Measurements from ENCODE around the gene RRP1B. TPM values are rescaled to one million over a fixed set of nuclear protein-coding genes. Genes with fewer than 3 reads are reported as not detected.

RRP1B gene
- total RNA-seq, 1 experiment from 2014 or later: 26.3 TPM

DNA sequence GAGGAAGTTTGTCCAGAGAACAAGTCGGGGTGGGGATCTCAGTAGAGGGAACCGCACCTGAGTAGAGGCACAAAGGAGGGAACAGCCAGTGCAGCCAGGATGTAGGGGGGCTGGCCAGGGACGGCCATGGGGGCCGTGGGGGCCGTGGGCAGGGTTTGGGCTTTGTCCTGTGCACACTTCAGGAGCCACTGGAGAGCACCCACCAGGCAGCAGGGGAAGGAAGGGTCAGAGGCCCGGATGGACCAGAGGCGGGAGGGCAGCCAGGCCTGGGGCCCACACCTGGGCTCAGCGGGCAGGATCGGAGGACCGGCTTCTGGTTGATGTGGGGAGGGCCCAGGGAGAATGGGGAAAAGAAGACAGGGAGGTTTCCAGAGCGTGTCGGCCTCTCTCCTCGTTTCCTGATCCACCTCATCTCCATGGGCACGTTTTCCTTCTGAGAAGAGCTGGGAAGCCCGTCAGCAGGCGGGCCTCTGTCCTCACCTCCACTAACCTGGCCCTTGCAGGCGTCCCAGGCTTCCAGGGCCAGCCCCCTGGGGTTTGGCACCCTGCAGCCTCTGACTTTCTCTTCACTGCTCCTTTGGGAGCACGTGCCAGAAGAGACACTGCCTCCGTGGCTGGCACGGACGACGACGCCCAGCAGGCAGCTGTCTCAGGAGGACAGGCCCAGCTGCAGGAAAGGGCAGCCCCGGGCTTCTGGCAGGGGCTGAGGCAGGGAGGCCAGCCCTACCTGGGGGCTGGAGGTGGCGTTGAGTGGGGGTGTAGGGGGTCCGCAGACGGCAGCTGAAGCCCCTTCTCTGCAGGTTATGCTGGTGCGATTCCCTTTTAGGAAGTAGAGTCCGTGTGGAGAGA lies 42.8 kb downstream of the RRP1B start:
- Histone ChIP-seq H3K4me2 (no peak overlapping the region), H2AFZ (no peak overlapping the region), H3K9me2 (ENCODE audit: insufficient read depth) (no peaks in the 10 kb centered on the region), H3K36me3 (ENCODE audit: low read depth) (no peaks in the 10 kb centered on the region), H4K20me1 (ENCODE audit: insufficient read depth) (no peaks in the 10 kb centered on the region), H3F3A (ENCODE audit: insufficient read depth, low read depth) (no peaks in the 10 kb centered on the region), H3K4me1 (replicated peaks; ENCODE audit: insufficient read depth) (no peaks in the 10 kb centered on the region), H3K27ac (no peak overlapping the region), H3K4me3 (no peak overlapping the region), H3K9me3 (ENCODE audit: insufficient read depth, low read depth) (no peaks in the 10 kb centered on the region), H3K79me2 (ENCODE audit: low read depth) (no peaks in the 10 kb centered on the region), H3K27me3 (ENCODE audit: insufficient read depth, low read depth) (no peaks in the 10 kb centered on the region)
- BruUV-seq (replicated peaks): no TSS peak
- CTCF ChIA-PET: no interaction called here
- no peak for DNase-seq
- POLR2A ChIA-PET (ENCODE audit: unreplicated experiment): no interaction called here
- TF ChIP-seq EZH2 (IDR thresholded peaks at IDR 0.05; ENCODE audit: low read depth): no peak
- TF ChIP-seq, protein P1, sequence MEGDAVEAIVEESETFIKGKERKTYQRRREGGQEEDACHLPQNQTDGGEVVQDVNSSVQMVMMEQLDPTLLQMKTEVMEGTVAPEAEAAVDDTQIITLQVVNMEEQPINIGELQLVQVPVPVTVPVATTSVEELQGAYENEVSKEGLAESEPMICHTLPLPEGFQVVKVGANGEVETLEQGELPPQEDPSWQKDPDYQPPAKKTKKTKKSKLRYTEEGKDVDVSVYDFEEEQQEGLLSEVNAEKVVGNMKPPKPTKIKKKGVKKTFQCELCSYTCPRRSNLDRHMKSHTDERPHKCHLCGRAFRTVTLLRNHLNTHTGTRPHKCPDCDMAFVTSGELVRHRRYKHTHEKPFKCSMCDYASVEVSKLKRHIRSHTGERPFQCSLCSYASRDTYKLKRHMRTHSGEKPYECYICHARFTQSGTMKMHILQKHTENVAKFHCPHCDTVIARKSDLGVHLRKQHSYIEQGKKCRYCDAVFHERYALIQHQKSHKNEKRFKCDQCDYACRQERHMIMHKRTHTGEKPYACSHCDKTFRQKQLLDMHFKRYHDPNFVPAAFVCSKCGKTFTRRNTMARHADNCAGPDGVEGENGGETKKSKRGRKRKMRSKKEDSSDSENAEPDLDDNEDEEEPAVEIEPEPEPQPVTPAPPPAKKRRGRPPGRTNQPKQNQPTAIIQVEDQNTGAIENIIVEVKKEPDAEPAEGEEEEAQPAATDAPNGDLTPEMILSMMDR (conservative IDR thresholded peaks at IDR 0.05): no peak
- intact Hi-C loops (cut with micrococcal nuclease; ENCODE audit: unreplicated experiment): no loop called here

DNA sequence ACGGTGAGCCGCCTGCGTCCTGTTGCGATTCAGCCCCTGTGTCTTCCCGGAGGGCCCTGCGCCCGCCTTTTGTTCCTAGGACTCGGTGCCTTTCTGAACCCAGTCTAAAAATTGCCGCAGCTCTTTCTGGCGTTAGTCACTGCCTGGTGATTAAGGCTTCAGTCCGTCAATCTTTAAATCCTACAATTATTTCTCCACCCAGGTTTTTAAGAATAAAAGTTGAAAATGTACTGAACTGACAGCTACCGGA lies 43.4 kb downstream of the RRP1B start:
- Histone ChIP-seq H3K27me3 (ENCODE audit: insufficient read depth, low read depth) (no peaks in the 10 kb centered on the region), H3K79me2 (ENCODE audit: low read depth) (no peaks in the 10 kb centered on the region), H2AFZ (no peak overlapping the region), H3K9me2 (ENCODE audit: insufficient read depth) (no peaks in the 10 kb centered on the region), H3K4me3 (no peak overlapping the region), H3K4me2 (no peak overlapping the region), H3F3A (ENCODE audit: insufficient read depth, low read depth) (no peaks in the 10 kb centered on the region), H3K9me3 (ENCODE audit: insufficient read depth, low read depth) (no peaks in the 10 kb centered on the region), H3K36me3 (ENCODE audit: low read depth) (no peaks in the 10 kb centered on the region), H3K27ac (no peak overlapping the region), H3K4me1 (replicated peaks; ENCODE audit: insufficient read depth) (no peaks in the 10 kb centered on the region), H4K20me1 (ENCODE audit: insufficient read depth) (no peaks in the 10 kb centered on the region)
- POLR2A ChIA-PET (ENCODE audit: unreplicated experiment): no interaction called here
- intact Hi-C loops (cut with micrococcal nuclease; ENCODE audit: unreplicated experiment): no loop called here
- TF ChIP-seq, protein P1 (conservative IDR thresholded peaks at IDR 0.05): no peak
- TF ChIP-seq EZH2 (IDR thresholded peaks at IDR 0.05; ENCODE audit: low read depth): no peak
- DNase-seq: no peak
- CTCF ChIA-PET: no interaction called here
- no TSS peak for BruUV-seq (replicated peaks)

DNA sequence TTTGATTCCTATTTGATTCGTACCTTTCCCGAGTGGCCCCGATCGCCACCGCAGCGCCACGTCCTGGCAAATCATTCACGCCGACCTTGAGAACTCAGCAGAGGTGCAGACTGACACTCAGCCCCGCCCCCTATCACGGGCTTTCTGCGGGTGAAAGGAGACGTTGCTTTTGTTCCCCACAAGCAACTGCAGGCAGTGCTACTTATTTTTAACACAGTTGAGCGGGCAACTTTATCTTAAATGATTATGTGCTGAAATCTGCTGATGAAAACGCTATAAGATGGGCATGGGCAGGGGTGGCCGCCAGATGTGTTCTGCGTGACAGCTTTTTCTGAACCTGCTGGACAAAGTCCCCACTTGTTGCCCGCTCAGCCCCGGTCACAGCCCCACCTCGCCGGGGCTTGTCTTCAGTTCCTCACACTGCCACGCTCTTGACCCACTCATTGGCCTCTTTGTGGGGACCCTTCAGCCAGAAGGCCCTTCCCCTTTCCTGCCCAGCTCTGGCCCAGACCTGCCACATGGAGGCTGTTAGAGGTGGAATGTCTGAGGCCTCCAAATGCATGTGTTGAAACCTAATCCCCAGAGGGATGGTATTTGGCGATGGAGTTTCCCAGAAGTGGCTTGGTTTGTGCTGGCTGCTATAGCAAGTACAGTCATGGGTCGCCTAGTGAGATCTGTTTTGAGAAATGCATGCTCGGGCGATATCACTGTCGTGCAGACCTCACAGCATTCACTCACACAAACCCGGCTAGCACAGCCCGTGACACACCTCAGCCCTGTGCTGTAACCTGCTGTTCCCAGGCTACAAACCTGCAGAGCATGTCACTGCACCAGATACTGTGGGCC lies 43.9 kb downstream of the RRP1B start:
- H3K9me2 ChIP-seq (ENCODE audit: insufficient read depth): no peaks in the 10 kb centered on the region
- H3K4me2 ChIP-seq: no peak overlapping the region
- H2AFZ ChIP-seq: no peak overlapping the region
- H3K9me3 ChIP-seq (ENCODE audit: insufficient read depth, low read depth): no peaks in the 10 kb centered on the region
- no peak for DNase-seq
- no peaks in the 10 kb centered on the region for H3F3A ChIP-seq (ENCODE audit: insufficient read depth, low read depth)
- no TSS peak for BruUV-seq (replicated peaks)
- no peaks in the 10 kb centered on the region for H3K27me3 ChIP-seq (ENCODE audit: insufficient read depth, low read depth)
- no peak overlapping the region for H3K4me3 ChIP-seq
- H3K36me3 ChIP-seq (ENCODE audit: low read depth): no peaks in the 10 kb centered on the region
- ChIA-PET CTCF (no interaction called here), POLR2A (ENCODE audit: unreplicated experiment) (no interaction called here)
- no peaks in the 10 kb centered on the region for H4K20me1 ChIP-seq (ENCODE audit: insufficient read depth)
- no peaks in the 10 kb centered on the region for H3K4me1 ChIP-seq (replicated peaks; ENCODE audit: insufficient read depth)
- no peaks in the 10 kb centered on the region for H3K79me2 ChIP-seq (ENCODE audit: low read depth)
- TF ChIP-seq, protein P1 (conservative IDR thresholded peaks at IDR 0.05): no peak
- no peak for TF ChIP-seq EZH2 (IDR thresholded peaks at IDR 0.05; ENCODE audit: low read depth)
- no peak overlapping the region for H3K27ac ChIP-seq
- intact Hi-C loops (cut with micrococcal nuclease; ENCODE audit: unreplicated experiment): no loop called here
